ENCODE measurements around the gene CRLF3.

Gene CRLF3, protein sequence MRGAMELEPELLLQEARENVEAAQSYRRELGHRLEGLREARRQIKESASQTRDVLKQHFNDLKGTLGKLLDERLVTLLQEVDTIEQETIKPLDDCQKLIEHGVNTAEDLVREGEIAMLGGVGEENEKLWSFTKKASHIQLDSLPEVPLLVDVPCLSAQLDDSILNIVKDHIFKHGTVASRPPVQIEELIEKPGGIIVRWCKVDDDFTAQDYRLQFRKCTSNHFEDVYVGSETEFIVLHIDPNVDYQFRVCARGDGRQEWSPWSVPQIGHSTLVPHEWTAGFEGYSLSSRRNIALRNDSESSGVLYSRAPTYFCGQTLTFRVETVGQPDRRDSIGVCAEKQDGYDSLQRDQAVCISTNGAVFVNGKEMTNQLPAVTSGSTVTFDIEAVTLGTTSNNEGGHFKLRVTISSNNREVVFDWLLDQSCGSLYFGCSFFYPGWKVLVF
- total RNA-seq = 74.4 to 109 (median 91.2) reads per million in 3 donors

- DNase-seq = peak; percentile 78 to 84 (median 83)
- no peaks in the 10 kb centered on the region for H3K27me3 ChIP-seq (replicated peaks; ENCODE audit: control insufficient read depth, insufficient read depth, low read length, poor library complexity, severe bottlenecking)
- H3K27ac ChIP-seq (ENCODE audit: insufficient read depth, low read length, poor library complexity, severe bottlenecking) = peak within 1 kb of the TSS; percentile 88
- no peaks in the 10 kb centered on the region for H3K36me3 ChIP-seq (ENCODE audit: control insufficient read depth, insufficient read depth, low read length)
- no peaks in the 10 kb centered on the region for H3K9me3 ChIP-seq (ENCODE audit: control insufficient read depth, low read length)
- peaks cover 37% of the 10 kb centered on the region for H3K4me1 ChIP-seq (ENCODE audit: control insufficient read depth, insufficient read depth, low read length, poor library complexity, severe bottlenecking)
- H3K4me3 ChIP-seq (ENCODE audit: insufficient read depth, low read depth, low read length, poor library complexity, severe bottlenecking) = peak within 1 kb of the TSS; percentile 99
These were observed at the start of gene CRLF3 for GRCh38 chr17:30824356-30825145. TSS of gene CRLF3 (minus strand) at chr17:30824692. CDS start at chr17:30824651, 41 bp downstream.

DNA sequence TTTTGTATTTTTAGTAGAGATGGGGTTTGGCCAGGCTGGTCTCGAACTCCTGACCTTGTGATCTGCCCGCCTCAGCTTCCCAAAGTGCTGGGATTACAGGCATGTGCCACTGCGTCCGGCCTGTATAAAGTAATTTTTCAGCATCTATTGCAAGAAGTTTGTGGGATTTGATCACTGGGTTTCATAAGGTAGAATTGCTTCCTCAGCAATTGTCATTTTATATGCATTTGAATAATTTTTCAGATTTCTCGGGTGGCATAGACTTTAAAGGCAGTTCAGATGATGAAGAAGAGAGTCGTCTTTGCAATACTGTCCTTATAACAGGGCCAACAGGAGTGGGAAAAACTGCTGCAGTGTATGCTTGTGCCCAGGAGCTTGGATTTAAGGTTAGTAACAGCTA lies 44.5 kb upstream of the CRLF3 start:
- Histone ChIP-seq H3K36me3 (ENCODE audit: control insufficient read depth, insufficient read depth, low read length) (no peaks in the 10 kb centered on the region), H3K4me3 (ENCODE audit: insufficient read depth, low read depth, low read length, poor library complexity, severe bottlenecking) (no peak overlapping the region), H3K27ac (ENCODE audit: insufficient read depth, low read length, poor library complexity, severe bottlenecking) (no peak overlapping the region), H3K4me1 (ENCODE audit: control insufficient read depth, insufficient read depth, low read length, poor library complexity, severe bottlenecking) (no peaks in the 10 kb centered on the region), H3K9me3 (ENCODE audit: control insufficient read depth, low read length) (no peaks in the 10 kb centered on the region), H3K27me3 (replicated peaks; ENCODE audit: control insufficient read depth, insufficient read depth, low read length, poor library complexity, severe bottlenecking) (no peaks in the 10 kb centered on the region)
- DNase-seq = no peak

DNA sequence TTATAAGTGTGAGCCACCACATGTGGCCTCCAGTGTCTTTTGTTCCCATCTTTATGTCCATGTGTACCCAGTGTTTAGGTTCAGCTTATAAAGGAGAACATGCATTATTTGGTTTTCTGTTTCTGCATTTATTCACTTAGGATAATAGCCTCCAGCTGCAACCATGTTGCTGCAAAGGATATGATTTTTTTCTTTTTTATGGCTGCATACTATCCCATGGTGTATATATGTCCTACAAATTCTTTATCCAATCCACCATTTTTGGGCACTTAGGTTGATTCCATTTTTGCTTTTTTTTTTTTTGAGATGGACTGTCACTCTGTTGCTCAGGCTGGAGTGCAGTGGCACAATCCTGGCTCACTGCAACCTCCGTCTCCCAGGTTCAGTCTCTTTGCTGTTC lies 40.1 kb upstream of the CRLF3 start:
- no peak for DNase-seq
- Histone ChIP-seq H3K27me3 (replicated peaks; ENCODE audit: control insufficient read depth, insufficient read depth, low read length, poor library complexity, severe bottlenecking) (no peaks in the 10 kb centered on the region), H3K4me3 (ENCODE audit: insufficient read depth, low read depth, low read length, poor library complexity, severe bottlenecking) (no peak overlapping the region), H3K4me1 (ENCODE audit: control insufficient read depth, insufficient read depth, low read length, poor library complexity, severe bottlenecking) (no peaks in the 10 kb centered on the region), H3K27ac (ENCODE audit: insufficient read depth, low read length, poor library complexity, severe bottlenecking) (no peak overlapping the region), H3K36me3 (ENCODE audit: control insufficient read depth, insufficient read depth, low read length) (no peaks in the 10 kb centered on the region), H3K9me3 (ENCODE audit: control insufficient read depth, low read length) (no peaks in the 10 kb centered on the region)

DNA sequence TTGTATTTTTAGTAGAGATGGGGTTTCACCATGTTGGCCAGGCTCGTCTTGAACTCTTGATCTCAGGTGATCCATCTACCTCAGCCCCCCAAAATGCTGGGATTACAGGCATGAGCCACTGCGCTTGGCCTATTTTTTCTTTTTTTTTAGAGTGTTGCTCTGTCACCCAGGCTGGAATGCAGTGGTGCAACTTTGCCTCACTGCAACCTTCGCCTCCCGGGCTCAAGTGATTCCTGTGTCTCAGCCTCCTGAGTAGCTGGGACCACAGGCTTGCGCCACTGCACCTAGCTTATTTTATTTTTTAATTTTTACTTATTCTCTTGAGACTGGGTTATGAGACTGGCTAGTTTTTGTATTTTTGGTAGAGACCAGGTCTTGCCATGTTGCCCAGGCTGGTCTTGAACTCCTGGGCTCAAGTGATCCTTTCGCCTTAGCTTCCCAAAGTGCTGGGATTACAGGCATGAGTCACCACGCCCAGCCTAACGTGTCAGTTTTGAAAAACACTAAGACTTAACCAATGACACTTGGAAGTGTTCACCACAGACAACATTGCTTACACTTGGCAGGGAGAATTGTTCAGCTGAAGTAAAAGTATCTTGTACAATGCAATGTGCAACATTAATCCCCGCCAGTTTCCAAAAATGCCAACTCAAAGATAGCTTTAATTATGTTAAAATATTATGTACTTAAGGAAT lies 34.2 kb upstream of the CRLF3 start:
- no peaks in the 10 kb centered on the region for H3K27me3 ChIP-seq (replicated peaks; ENCODE audit: control insufficient read depth, insufficient read depth, low read length, poor library complexity, severe bottlenecking)
- H3K9me3 ChIP-seq (ENCODE audit: control insufficient read depth, low read length) = no peaks in the 10 kb centered on the region
- no peak overlapping the region for H3K27ac ChIP-seq (ENCODE audit: insufficient read depth, low read length, poor library complexity, severe bottlenecking)
- no peaks in the 10 kb centered on the region for H3K4me1 ChIP-seq (ENCODE audit: control insufficient read depth, insufficient read depth, low read length, poor library complexity, severe bottlenecking)
- no peak overlapping the region for H3K4me3 ChIP-seq (ENCODE audit: insufficient read depth, low read depth, low read length, poor library complexity, severe bottlenecking)
- DNase-seq = no peak
- H3K36me3 ChIP-seq (ENCODE audit: control insufficient read depth, insufficient read depth, low read length) = no peaks in the 10 kb centered on the region

DNA sequence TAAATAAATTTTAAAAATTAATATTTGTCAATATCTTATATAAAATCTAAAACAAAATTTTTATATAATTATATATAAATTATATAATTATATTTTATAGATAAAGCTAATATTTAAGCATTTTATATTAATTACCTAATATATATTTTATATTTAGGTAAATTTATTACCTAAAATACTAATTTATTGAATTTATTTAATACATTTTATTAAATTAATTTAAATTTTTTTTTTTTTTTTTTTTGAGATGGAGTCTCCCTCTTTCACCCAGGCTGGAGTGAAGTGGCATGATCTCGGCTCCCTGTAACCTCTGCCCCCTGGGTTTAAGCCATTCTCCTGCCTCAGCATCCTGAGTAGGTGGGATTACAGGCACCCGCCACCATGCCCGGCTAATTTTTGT lies 29.7 kb upstream of the CRLF3 start:
- Histone ChIP-seq H3K4me1 (ENCODE audit: control insufficient read depth, insufficient read depth, low read length, poor library complexity, severe bottlenecking) (no peaks in the 10 kb centered on the region), H3K4me3 (ENCODE audit: insufficient read depth, low read depth, low read length, poor library complexity, severe bottlenecking) (no peak overlapping the region), H3K27ac (ENCODE audit: insufficient read depth, low read length, poor library complexity, severe bottlenecking) (no peak overlapping the region), H3K9me3 (ENCODE audit: control insufficient read depth, low read length) (no peaks in the 10 kb centered on the region), H3K27me3 (replicated peaks; ENCODE audit: control insufficient read depth, insufficient read depth, low read length, poor library complexity, severe bottlenecking) (no peaks in the 10 kb centered on the region), H3K36me3 (ENCODE audit: control insufficient read depth, insufficient read depth, low read length) (no peaks in the 10 kb centered on the region)
- DNase-seq = no peak

GRCh38 chr17:30848021-30848420 lies 23.5 kb upstream of the CRLF3 start:
- no peak overlapping the region for H3K4me3 ChIP-seq (ENCODE audit: insufficient read depth, low read depth, low read length, poor library complexity, severe bottlenecking)
- no peaks in the 10 kb centered on the region for H3K36me3 ChIP-seq (ENCODE audit: control insufficient read depth, insufficient read depth, low read length)

GRCh38 chr17:30840771-30841170 lies 16.3 kb upstream of the CRLF3 start:
- no peak for DNase-seq
- Histone ChIP-seq H3K4me3 (ENCODE audit: insufficient read depth, low read depth, low read length, poor library complexity, severe bottlenecking) (no peak overlapping the region), H3K27me3 (replicated peaks; ENCODE audit: control insufficient read depth, insufficient read depth, low read length, poor library complexity, severe bottlenecking) (no peaks in the 10 kb centered on the region), H3K27ac (ENCODE audit: insufficient read depth, low read length, poor library complexity, severe bottlenecking) (no peak overlapping the region), H3K4me1 (ENCODE audit: control insufficient read depth, insufficient read depth, low read length, poor library complexity, severe bottlenecking) (no peaks in the 10 kb centered on the region), H3K36me3 (ENCODE audit: control insufficient read depth, insufficient read depth, low read length) (peaks cover 10% of the 10 kb centered on the region), H3K9me3 (ENCODE audit: control insufficient read depth, low read length) (no peaks in the 10 kb centered on the region)

More at GRCh38 chr17:30848021-30848420, 23.5 kb upstream of the CRLF3 start:
- Histone ChIP-seq H3K27me3 (replicated peaks; ENCODE audit: control insufficient read depth, insufficient read depth, low read length, poor library complexity, severe bottlenecking) (no peaks in the 10 kb centered on the region), H3K27ac (ENCODE audit: insufficient read depth, low read length, poor library complexity, severe bottlenecking) (no peak overlapping the region), H3K4me1 (ENCODE audit: control insufficient read depth, insufficient read depth, low read length, poor library complexity, severe bottlenecking) (no peaks in the 10 kb centered on the region), H3K9me3 (ENCODE audit: control insufficient read depth, low read length) (no peaks in the 10 kb centered on the region)
- DNase-seq = no peak

DNA sequence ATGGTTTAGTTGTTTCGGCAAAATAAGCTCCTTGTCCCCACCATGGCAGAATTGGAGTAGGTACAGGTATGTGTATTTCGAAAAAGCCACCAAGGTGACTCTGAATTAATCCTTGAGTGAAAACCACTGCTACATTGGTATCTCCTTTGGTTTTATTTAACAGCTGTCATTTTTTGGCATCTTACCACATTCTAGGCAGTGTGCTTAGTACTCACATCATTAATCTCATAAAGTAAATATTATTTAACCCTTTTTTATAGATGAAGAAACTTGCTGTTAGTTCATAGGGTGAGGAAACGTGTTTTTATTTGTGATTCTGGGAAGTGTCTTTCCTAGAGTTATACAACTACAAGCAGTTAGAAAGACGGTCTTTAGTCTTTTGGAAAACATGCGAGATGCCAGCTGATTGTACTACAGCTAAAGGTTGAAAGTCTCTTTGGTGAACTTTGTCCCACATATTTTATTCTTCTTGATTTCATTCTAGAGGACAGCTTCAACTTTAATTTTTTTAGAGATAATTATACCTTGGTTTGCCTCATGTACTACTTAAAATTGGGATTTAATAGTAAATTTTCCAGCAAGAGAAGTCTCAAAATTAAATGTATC lies 13.8 kb upstream of the CRLF3 start:
- no peak overlapping the region for H3K4me3 ChIP-seq (ENCODE audit: insufficient read depth, low read depth, low read length, poor library complexity, severe bottlenecking)
- H3K36me3 ChIP-seq (ENCODE audit: control insufficient read depth, insufficient read depth, low read length) = peaks cover 10% of the 10 kb centered on the region

GRCh38 chr17:30832438-30833124 lies 8.1 kb upstream of the CRLF3 start:
- H3K9me3 ChIP-seq (ENCODE audit: control insufficient read depth, low read length) = no peaks in the 10 kb centered on the region
- no peak for DNase-seq
- H3K4me1 ChIP-seq (ENCODE audit: control insufficient read depth, insufficient read depth, low read length, poor library complexity, severe bottlenecking) = peaks cover 5% of the 10 kb centered on the region
- H3K27ac ChIP-seq (ENCODE audit: insufficient read depth, low read length, poor library complexity, severe bottlenecking) = peak overlapping the region; percentile 56
- peaks cover 3% of the 10 kb centered on the region for H3K36me3 ChIP-seq (ENCODE audit: control insufficient read depth, insufficient read depth, low read length)
- peak overlapping the region; percentile 94 for H3K4me3 ChIP-seq (ENCODE audit: insufficient read depth, low read depth, low read length, poor library complexity, severe bottlenecking)
- H3K27me3 ChIP-seq (replicated peaks; ENCODE audit: control insufficient read depth, insufficient read depth, low read length, poor library complexity, severe bottlenecking) = no peaks in the 10 kb centered on the region

More for the DNA sequence above, 13.8 kb upstream of the CRLF3 start:
- Histone ChIP-seq H3K4me1 (ENCODE audit: control insufficient read depth, insufficient read depth, low read length, poor library complexity, severe bottlenecking) (no peaks in the 10 kb centered on the region), H3K9me3 (ENCODE audit: control insufficient read depth, low read length) (no peaks in the 10 kb centered on the region), H3K27me3 (replicated peaks; ENCODE audit: control insufficient read depth, insufficient read depth, low read length, poor library complexity, severe bottlenecking) (no peaks in the 10 kb centered on the region), H3K27ac (ENCODE audit: insufficient read depth, low read length, poor library complexity, severe bottlenecking) (no peak overlapping the region)
- DNase-seq = no peak

Measured in effector memory CD4-positive, alpha-beta T cell (primary cell).